ENCODE results near the gene WNT7B. TPM values are rescaled to one million over a fixed set of nuclear protein-coding genes. Genes with fewer than 3 reads are reported as not detected.
A peak's percentile ranks its signal among the peaks of the same experiment; 100 is the strongest.

The WNT7B gene
- polyA plus RNA-seq, 1 experiment = not detected

- ChIA-PET CTCF (interaction anchor here (0.5 to 1.6 kb wide), 5 partner anchors 86 to 446 kb away, joined by 3 to 8 read pairs (median 3); no protein-coding TSS in a partner anchor), POLR2A (no interaction called here)
- no peak for DNase-seq (ENCODE audit: low read depth)
- TF ChIP-seq, protein P1, sequence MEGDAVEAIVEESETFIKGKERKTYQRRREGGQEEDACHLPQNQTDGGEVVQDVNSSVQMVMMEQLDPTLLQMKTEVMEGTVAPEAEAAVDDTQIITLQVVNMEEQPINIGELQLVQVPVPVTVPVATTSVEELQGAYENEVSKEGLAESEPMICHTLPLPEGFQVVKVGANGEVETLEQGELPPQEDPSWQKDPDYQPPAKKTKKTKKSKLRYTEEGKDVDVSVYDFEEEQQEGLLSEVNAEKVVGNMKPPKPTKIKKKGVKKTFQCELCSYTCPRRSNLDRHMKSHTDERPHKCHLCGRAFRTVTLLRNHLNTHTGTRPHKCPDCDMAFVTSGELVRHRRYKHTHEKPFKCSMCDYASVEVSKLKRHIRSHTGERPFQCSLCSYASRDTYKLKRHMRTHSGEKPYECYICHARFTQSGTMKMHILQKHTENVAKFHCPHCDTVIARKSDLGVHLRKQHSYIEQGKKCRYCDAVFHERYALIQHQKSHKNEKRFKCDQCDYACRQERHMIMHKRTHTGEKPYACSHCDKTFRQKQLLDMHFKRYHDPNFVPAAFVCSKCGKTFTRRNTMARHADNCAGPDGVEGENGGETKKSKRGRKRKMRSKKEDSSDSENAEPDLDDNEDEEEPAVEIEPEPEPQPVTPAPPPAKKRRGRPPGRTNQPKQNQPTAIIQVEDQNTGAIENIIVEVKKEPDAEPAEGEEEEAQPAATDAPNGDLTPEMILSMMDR (IDR thresholded peaks at IDR 0.05; ENCODE audit: insufficient read depth, low read depth, low read length) = no peak
- Histone ChIP-seq H3K36me3 (ENCODE audit: control insufficient read depth, insufficient read depth, low read length) (no peaks in the 10 kb centered on the region), H3K27me3 (ENCODE audit: control insufficient read depth, insufficient read depth, low read length) (peaks cover 40% of the 10 kb centered on the region), H3K4me3 (ENCODE audit: low read depth, low read length) (no peak overlapping the region)
These were observed 2.5 kb downstream of the WNT7B start for GRCh38 chr22:45974498-45974897.

GRCh38 chr22:45972889-45973253, 4.1 kb downstream of the WNT7B start:
- ChIA-PET CTCF (interaction anchor here (0.7 to 1.3 kb wide), 3 partner anchors 78 to 395 kb away, joined by 3 read pairs; no protein-coding TSS in a partner anchor), POLR2A (no interaction called here)
- TF ChIP-seq, protein P1 (IDR thresholded peaks at IDR 0.05; ENCODE audit: insufficient read depth, low read depth, low read length) = no peak
- DNase-seq (ENCODE audit: low read depth) = no peak
- Histone ChIP-seq H3K36me3 (ENCODE audit: control insufficient read depth, insufficient read depth, low read length) (no peaks in the 10 kb centered on the region), H3K27me3 (ENCODE audit: control insufficient read depth, insufficient read depth, low read length) (peaks cover 35% of the 10 kb centered on the region), H3K4me3 (ENCODE audit: low read depth, low read length) (no peak overlapping the region)

DNA sequence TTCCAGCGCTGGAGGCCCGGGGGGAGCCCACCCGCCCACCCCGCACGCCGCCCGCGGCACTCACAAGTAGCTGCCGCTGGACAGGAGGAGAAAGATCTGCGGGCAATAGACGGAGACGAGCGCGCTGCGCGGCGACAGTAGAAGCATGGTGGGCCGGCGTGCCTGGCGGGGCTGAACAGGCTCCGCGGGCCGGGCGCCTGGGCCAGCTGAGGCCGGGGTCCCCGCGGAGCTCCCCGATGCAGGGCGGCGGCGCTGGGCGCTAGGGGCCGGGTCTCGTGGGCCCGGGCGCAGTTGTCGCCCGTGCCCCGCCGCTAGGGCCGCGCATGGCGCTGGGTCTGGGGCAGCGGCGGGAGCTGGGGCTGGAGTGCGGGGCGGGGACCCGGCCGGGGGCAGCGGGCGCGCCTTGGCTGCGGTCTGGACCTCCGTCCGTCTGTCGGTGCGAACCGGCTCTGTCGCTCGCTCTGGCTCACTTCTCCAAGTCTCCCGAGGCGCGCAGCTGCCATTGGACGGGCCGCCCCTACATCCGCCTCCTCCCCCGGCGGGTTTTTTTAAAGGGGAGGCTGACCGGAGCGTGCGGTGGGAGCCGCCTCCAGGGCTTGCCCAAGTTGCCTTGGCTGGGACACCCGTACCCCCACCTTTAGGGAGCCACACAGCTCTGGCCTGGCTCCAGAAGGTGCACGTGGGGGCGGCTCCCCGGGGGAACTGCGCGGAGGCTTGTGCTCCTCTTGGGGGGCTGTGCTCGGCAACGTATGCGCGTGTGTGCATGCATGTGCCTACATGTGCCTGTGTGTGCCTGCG, 4.7 kb downstream of the WNT7B start:
- no peak for DNase-seq (ENCODE audit: low read depth)
- TF ChIP-seq, protein P1 (IDR thresholded peaks at IDR 0.05; ENCODE audit: insufficient read depth, low read depth, low read length) = no peak
- ChIA-PET CTCF (interaction anchor here (0.7 to 1.3 kb wide), 4 partner anchors 78 to 394 kb away, joined by 3 read pairs; no protein-coding TSS in a partner anchor), POLR2A (no interaction called here)
- Histone ChIP-seq H3K4me3 (ENCODE audit: low read depth, low read length) (no peak overlapping the region), H3K36me3 (ENCODE audit: control insufficient read depth, insufficient read depth, low read length) (no peaks in the 10 kb centered on the region), H3K27me3 (ENCODE audit: control insufficient read depth, insufficient read depth, low read length) (peaks cover 30% of the 10 kb centered on the region)

DNA sequence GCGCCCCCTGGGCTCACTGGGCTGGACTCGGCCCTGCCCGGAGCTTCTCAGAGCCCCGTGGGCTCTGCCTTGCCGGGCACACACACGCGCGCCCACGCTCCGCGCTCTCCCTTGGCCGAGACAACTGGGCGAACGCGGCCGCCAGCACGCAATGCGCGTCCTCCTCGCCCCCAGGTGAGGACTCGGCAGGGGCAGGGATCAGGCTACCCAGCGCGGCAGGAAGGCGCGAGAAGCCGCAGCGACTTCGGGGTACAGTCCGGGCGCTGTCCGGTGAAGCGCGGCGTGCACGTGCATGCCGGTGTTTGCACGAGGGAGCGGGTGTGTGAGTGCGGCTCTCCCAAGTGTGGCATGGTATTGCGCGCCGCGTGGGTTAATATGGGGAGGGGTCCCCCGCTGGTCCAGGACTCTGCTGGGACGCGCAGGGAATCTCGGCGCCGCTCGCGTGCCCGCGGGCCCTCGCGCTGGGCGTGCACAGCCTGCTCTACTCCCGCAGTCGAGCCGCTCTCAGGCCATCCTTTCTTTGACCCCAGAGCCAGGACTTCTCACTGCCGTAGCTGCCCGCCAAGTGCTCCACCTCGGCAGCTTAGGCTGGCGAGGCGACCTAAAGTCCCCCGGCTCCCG, 5.4 kb downstream of the WNT7B start:
- Histone ChIP-seq H3K27me3 (ENCODE audit: control insufficient read depth, insufficient read depth, low read length) (peaks cover 30% of the 10 kb centered on the region), H3K4me3 (ENCODE audit: low read depth, low read length) (peak overlapping the region; percentile 27), H3K36me3 (ENCODE audit: control insufficient read depth, insufficient read depth, low read length) (no peaks in the 10 kb centered on the region)
- TF ChIP-seq, protein P1 (IDR thresholded peaks at IDR 0.05; ENCODE audit: insufficient read depth, low read depth, low read length) = no peak
- POLR2A ChIA-PET = no interaction called here
- CTCF ChIA-PET = interaction anchor here (0.9 kb wide), 1 partner anchor 108 kb away, joined by 3 read pairs; no protein-coding TSS in a partner anchor
- DNase-seq (ENCODE audit: low read depth) = no peak

- Histone ChIP-seq H3K36me3 (ENCODE audit: control insufficient read depth, insufficient read depth, low read length) (no peaks in the 10 kb centered on the region), H3K4me3 (ENCODE audit: low read depth, low read length) (peak overlapping the region; percentile 27), H3K27me3 (ENCODE audit: control insufficient read depth, insufficient read depth, low read length) (peaks cover 28% of the 10 kb centered on the region)
- DNase-seq (ENCODE audit: low read depth) = no peak
- ChIA-PET CTCF (interaction anchor here (1.1 kb wide), 1 partner anchor 387 kb away, joined by 3 read pairs; no protein-coding TSS in a partner anchor), POLR2A (no interaction called here)
- TF ChIP-seq, protein P1 (IDR thresholded peaks at IDR 0.05; ENCODE audit: insufficient read depth, low read depth, low read length) = no peak
These were observed 6.1 kb downstream of the WNT7B start for GRCh38 chr22:45970705-45971407.
